HepG2 (cell line): ENCODE data around the gene HECTD1. TPM values are rescaled to one million over a fixed set of nuclear protein-coding genes. Genes with fewer than 3 reads are reported as not detected.

Experiments
- ATAC-seq: fragments of 200-7000 bp; cut with Tn5 transposase; 3 replicates; pipeline ENCODE4 v1.9.1; 2020; ENCODE audit warnings: mild to moderate bottlenecking, moderate library complexity
- BruUV-seq: library from RNA; stranded (reverse); fragments of 400-500 nt; replicated peaks from 2 replicates; lab custom pipeline; 2021; lab: Mats Ljungman, UMichigan
- CTCF ChIA-PET: fragments of 300-600 bp; formaldehyde crosslinking; extraction: SDS; loops from one replicate; lab custom pipeline; 2021; ENCODE audit warnings: low total read pairs, inconsistent platforms, low intra/inter-chr PET ratio; lab: Yijun Ruan, JAX
- POLR2A ChIA-PET: fragments of 350-600 bp; sonication (Branson Sonifier 250); formaldehyde crosslinking; loops from one replicate; lab custom pipeline; 2020; ENCODE audit warnings: antibody characterized with exemption, inconsistent platforms; lab: Yijun Ruan, JAX
- DNase-seq: peaks from one replicate; pipeline ENCODE4 v3.0.0-alpha.2; 2015; ENCODE audit warnings: low spot score
- FAIRE-seq: peaks from 3 replicates; lab custom pipeline; 2011; peaks lifted over from hg19 to GRCh38; lab: Jason Lieb, UNC
- H2AFZ ChIP-seq: one replicate; pipeline ENCODE4 v1.6.1; 2011; ENCODE audit warnings: low read length, inconsistent platforms
- H3K27ac ChIP-seq: fragments of 300-600 bp; 3 replicates; pipeline ENCODE4 v1.8.0; 2011; ENCODE audit warnings: mixed run types, mild to moderate bottlenecking, mixed read lengths, low read length, inconsistent platforms; ENCODE audit not compliant: insufficient read depth; ENCODE audit errors: extremely low read length
- H3K27me3 ChIP-seq, 2 experiments: fragments of 200-600 bp in 1 of 2; 2 replicates in 1 of 2; 3 replicates in 1 of 2; pipeline versions ENCODE4 v1.6.0 to v1.8.0; 2011; ENCODE audit warnings: low read length in 2 of 2, mild to moderate bottlenecking in 2 of 2, moderate library complexity in 2 of 2, inconsistent platforms in 1 of 2; ENCODE audit not compliant: insufficient read depth in 2 of 2, control insufficient read depth in 1 of 2
- H3K36me3 ChIP-seq, 2 experiments: fragments of 200-600 bp in 1 of 2; replicated peaks in 1 of 2; 2 replicates in 1 of 2; 3 replicates in 1 of 2; pipeline versions ENCODE4 v1.5.1 to v1.8.0; 2011; ENCODE audit warnings: low read length in 2 of 2, inconsistent platforms in 1 of 2; ENCODE audit not compliant: insufficient read depth in 2 of 2, control insufficient read depth in 1 of 2
- H3K4me1 ChIP-seq: 2 replicates; pipeline ENCODE4 v1.5.1; 2012; ENCODE audit warnings: low read length, inconsistent platforms; ENCODE audit not compliant: insufficient read depth
- H3K4me2 ChIP-seq: 2 replicates; pipeline ENCODE4 v1.6.0; 2011; ENCODE audit warnings: low read depth, low read length, inconsistent platforms
- H3K4me3 ChIP-seq, 3 experiments: fragments of 200-600 bp in 1 of 3; sonication (generic), shearing (Covaris generic) in 1 of 3; replicated peaks in 1 of 3; 2 replicates each; pipeline ENCODE4 v1.5.1; 2011 to 2016; ENCODE audit warnings: low read length in 3 of 3, inconsistent platforms in 2 of 3, low read depth in 2 of 3, mild to moderate bottlenecking in 2 of 3, control low read depth in 1 of 3, mixed read lengths in 1 of 3; ENCODE audit not compliant: insufficient read depth in 1 of 3
- H3K79me2 ChIP-seq: one replicate; pipeline ENCODE4 v1.6.1; 2011; ENCODE audit warnings: low read length, inconsistent platforms; ENCODE audit not compliant: insufficient read depth
- H3K9ac ChIP-seq: 2 replicates; pipeline ENCODE4 v1.6.0; 2011; ENCODE audit warnings: mild to moderate bottlenecking, low read depth, low read length, inconsistent platforms; ENCODE audit not compliant: insufficient read depth
- H3K9me3 ChIP-seq: 2 replicates; pipeline ENCODE4 v1.5.1; 2012; ENCODE audit warnings: mild to moderate bottlenecking, low read length
- H4K20me1 ChIP-seq: 2 replicates; pipeline ENCODE4 v1.6.0; 2011; ENCODE audit warnings: inconsistent platforms, mild to moderate bottlenecking, low read length, moderate library complexity; ENCODE audit not compliant: insufficient read depth
- KLF13 ChIP-seq: sonication (generic); formaldehyde crosslinking; IDR thresholded peaks from 2 replicates; pipeline ENCODE4 v1.4.0; 2020; ENCODE audit warnings: mild to moderate bottlenecking, missing genetic modification reagents
- SCMH1 ChIP-seq: sonication (generic); formaldehyde crosslinking; IDR thresholded peaks from 2 replicates; pipeline ENCODE4 v1.9.0; 2021; ENCODE audit warnings: missing genetic modification reagents, mild to moderate bottlenecking, borderline replicate concordance
- ZNF354B ChIP-seq: sonication (generic); formaldehyde crosslinking; IDR thresholded peaks from 2 replicates; pipeline ENCODE4 v1.8.0; 2022; ENCODE audit warnings: mild to moderate bottlenecking, missing genetic modification reagents
- ZNF605 ChIP-seq: sonication (generic); formaldehyde crosslinking; IDR thresholded peaks from 2 replicates; pipeline ENCODE4 v1.8.0; 2022; ENCODE audit warnings: mild to moderate bottlenecking, missing genetic modification reagents
- ZNF687 ChIP-seq: sonication (generic); formaldehyde crosslinking; IDR thresholded peaks from 2 replicates; pipeline ENCODE4 v1.5.1; 2020; ENCODE audit warnings: mild to moderate bottlenecking, missing genetic modification reagents, moderate library complexity
- ZNF780A ChIP-seq: sonication (generic); formaldehyde crosslinking; IDR thresholded peaks from 2 replicates; pipeline ENCODE4 v1.8.0; 2022; ENCODE audit warnings: mild to moderate bottlenecking, missing genetic modification reagents, moderate library complexity
- WGBS: methylation state at CpG from one replicate; pipeline ENCODE4 v1.1.6; 2017; ENCODE audit warnings: low lambda C conversion rate; 5-methylcytosine and 5-hydroxymethylcytosine counted together
- in situ Hi-C: cut with HindIII; loops from 2 replicates; pipeline ENCODE4 v1.10.0; 2017; ENCODE audit warnings: low pct_unique_long_range_greater_than_20kb; ENCODE audit not compliant: extremely low pct_ligation_motif_present
- intact Hi-C: fragments of 100-400 bp; cut with micrococcal nuclease; formaldehyde crosslinking; loops from one replicate; pipeline ENCODE4 v1.10.0; 2022; ENCODE audit not compliant: unreplicated experiment
- polyA plus RNA-seq, 8 experiments: library from polyadenylated mRNA; depleted of rRNA in 3 of 8; stranded (reverse) in 7 of 8; unstranded in 1 of 8; fragments of >200 nt; fragmentation: Illumina TruSeq in 4 of 8; extraction: Trizol in 4 of 8; gene quantifications; 2 replicates each; pipeline versions ENCODE4 v1.2.1 to v1.2.3, GENCODE V29; 2011 to 2016; ENCODE audit warnings: low read depth in 4 of 8, missing spikeins in 1 of 8, mixed read lengths in 1 of 8; ENCODE audit not compliant: insufficient read depth in 1 of 8
- total RNA-seq, 5 experiments: library from RNA; depleted of rRNA; stranded (reverse); fragments of >200 nt; fragmentation: Illumina TruSeq; extraction: Trizol; gene quantifications; 2 replicates each; pipeline ENCODE4 v1.2.3, GENCODE V29; 2016; ENCODE audit warnings: low read depth in 1 of 5
- TF ChIP-seq, protein P1 (sequence below): sonication (generic); formaldehyde crosslinking; IDR thresholded peaks from 2 replicates; pipeline ENCODE4 v1.5.0; 2020; ENCODE audit warnings: mild to moderate bottlenecking, missing genetic modification reagents

Gene HECTD1
- total and polyA plus RNA-seq, 2 of the 13 experiments (the other 11 are each of a cell fraction or from before 2014, with no cell fraction given): 312 to 560 TPM

DNA sequence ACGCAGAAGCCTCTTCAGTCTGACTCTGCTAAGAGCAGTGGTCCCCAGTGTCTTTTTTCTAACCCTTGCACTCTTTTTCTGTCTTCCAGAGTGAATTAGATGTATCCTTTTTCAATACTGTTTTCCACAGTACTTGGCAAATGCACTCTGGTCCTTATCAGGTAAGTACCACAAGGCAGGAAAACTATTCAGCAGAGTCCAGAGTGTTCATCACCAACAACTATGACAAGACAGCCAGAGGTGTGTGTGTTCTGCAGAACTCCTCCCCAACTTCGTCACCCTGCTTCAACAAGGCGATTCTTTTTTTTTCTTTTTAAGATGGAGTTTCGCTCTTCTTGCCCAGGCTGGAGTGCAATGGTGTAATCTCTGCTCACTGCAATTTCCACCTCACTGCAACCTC lies 127.1 kb downstream of the HECTD1 start:
- Histone ChIP-seq H3K4me3 (no peak overlapping the region), H3K36me3 (peaks cover 0 to 5% of the 10 kb centered on the region in 2 experiments; a peak in 1 of 5 replicates), H3K4me2 (no peak overlapping the region), H2AFZ (no peak overlapping the region), H3K79me2 (no peaks in the 10 kb centered on the region), H3K9me3 (no peaks in the 10 kb centered on the region), H3K27me3 (no peaks in the 10 kb centered on the region), H3K4me1 (0 out of 2 replicates have a peak, but pooled peaks cover 7% of the 10 kb centered on the region), H3K9ac (no peak overlapping the region), H4K20me1 (no peaks in the 10 kb centered on the region), H3K27ac (no peak overlapping the region)
- TF ChIP-seq ZNF687 (CRISPR knock-in tag) (no peak), SCMH1 (no peak), ZNF780A (CRISPR knock-in tag) (no peak), KLF13 (CRISPR knock-in tag) (no peak), ZNF605 (0 out of 2 replicates have a peak, but pooled peaks have one; percentile 12), ZNF354B (CRISPR knock-in tag) (no peak)
- TF ChIP-seq, protein P1, sequence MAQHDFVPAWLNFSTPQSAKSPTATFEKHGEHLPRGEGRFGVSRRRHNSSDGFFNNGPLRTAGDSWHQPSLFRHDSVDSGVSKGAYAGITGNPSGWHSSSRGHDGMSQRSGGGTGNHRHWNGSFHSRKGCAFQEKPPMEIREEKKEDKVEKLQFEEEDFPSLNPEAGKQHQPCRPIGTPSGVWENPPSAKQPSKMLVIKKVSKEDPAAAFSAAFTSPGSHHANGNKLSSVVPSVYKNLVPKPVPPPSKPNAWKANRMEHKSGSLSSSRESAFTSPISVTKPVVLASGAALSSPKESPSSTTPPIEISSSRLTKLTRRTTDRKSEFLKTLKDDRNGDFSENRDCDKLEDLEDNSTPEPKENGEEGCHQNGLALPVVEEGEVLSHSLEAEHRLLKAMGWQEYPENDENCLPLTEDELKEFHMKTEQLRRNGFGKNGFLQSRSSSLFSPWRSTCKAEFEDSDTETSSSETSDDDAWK (CRISPR knock-in tag): no peak
- intact Hi-C loops (loop anchor here (5.0 kb wide), 1 partner anchor 143 kb away; no protein-coding TSS in a partner anchor), in situ Hi-C loops (loop anchor here (5.0 to 10.0 kb wide), 2 partner anchors 56 to 98 kb away; partner anchors contain the start of genes AP4S1 and STRN3)
- ATAC-seq (no peak), FAIRE-seq (no peak), DNase-seq (no peak)
- 97% methylated on average over 4 of the region's 4 CpGs for WGBS
- BruUV-seq: no TSS peak
- ChIA-PET CTCF (interaction anchor here (3.3 kb wide), 1 partner anchor 100 kb away, joined by 102 read pairs; no protein-coding TSS in a partner anchor), POLR2A (no interaction called here)
